D721Med (cell line): ENCODE data around the gene CDKN1B.

ENCODE experiments used
- DNase-seq: peaks from one replicate; pipeline ENCODE4 v3.0.0; 2011; ENCODE audit warnings: low spot score; ENCODE audit not compliant: insufficient read length
- FAIRE-seq: peaks from 2 replicates; lab custom pipeline; 2011; peaks lifted over from hg19 to GRCh38; lab: Jason Lieb, UNC
- TF ChIP-seq, protein P1 (sequence below): IDR thresholded peaks from 2 replicates; pipeline ENCODE4 v1.5.1; 2012; ENCODE audit warnings: mild to moderate bottlenecking, control low read depth; ENCODE audit not compliant: insufficient read depth; ENCODE audit errors: missing control alignments

Gene CDKN1B

DNA sequence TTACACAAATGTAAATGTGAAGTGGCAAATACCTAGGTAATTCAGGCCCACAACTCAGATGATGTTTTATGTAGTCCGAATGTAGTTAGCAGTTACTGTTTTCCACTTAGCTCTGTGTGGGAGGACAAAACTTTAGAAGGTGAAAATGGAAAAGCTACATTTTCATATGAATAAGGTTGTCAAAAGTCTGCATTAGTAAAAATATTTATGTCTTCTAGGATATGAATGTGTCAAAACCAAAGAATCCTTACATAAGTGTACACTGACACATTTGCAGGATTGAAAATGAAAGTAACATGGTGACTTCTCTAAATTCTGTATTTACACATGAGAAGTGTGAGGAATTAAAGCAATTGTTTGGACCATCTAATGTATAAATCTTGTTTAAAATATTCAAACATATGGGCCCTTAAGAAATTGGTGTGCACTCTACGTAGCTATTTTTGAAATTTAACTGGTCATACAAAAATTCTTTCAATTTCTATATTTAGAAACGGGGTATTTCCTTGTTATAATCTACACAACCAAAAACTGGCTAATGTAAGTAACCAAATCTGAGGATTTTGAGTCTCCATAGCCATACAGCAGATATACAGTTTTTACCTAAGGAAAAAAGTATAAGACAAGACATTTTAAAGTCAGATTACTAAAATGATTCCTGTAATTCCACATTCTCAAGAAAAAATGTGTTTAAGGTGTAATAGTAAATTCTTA lies 5.4 kb downstream of the CDKN1B start:
- TF ChIP-seq, protein P1, sequence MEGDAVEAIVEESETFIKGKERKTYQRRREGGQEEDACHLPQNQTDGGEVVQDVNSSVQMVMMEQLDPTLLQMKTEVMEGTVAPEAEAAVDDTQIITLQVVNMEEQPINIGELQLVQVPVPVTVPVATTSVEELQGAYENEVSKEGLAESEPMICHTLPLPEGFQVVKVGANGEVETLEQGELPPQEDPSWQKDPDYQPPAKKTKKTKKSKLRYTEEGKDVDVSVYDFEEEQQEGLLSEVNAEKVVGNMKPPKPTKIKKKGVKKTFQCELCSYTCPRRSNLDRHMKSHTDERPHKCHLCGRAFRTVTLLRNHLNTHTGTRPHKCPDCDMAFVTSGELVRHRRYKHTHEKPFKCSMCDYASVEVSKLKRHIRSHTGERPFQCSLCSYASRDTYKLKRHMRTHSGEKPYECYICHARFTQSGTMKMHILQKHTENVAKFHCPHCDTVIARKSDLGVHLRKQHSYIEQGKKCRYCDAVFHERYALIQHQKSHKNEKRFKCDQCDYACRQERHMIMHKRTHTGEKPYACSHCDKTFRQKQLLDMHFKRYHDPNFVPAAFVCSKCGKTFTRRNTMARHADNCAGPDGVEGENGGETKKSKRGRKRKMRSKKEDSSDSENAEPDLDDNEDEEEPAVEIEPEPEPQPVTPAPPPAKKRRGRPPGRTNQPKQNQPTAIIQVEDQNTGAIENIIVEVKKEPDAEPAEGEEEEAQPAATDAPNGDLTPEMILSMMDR = no peak
- FAIRE-seq = no peak
- DNase-seq = no peak

DNA sequence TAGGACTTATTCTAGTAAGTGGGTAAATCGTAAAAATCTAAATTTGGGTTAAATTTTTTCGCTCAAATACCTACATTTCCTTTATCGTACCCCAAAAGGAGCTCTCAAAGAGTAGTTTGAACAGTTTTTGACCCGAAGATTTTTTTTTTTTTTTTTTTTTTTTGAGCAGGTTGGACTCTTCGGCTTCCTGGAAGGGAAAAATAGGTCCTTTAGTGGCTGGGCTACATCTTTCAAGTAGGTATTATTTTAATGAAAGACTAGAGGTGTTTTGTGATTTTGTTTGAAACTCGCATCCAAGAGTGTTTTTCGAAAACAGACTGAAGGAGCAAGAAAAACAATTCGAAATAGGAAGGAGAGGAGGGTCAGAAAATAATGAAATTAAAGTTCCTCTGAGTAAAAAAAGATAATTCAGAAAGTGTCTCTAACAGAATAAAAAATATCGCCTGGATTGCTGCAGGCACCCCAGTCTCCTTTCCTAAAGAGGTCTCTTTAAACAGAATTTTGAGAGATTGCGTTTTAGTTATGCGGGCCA lies 6.0 kb downstream of the CDKN1B start:
- DNase-seq = no peak
- no peak for FAIRE-seq
- TF ChIP-seq, protein P1 = no peak

DNA sequence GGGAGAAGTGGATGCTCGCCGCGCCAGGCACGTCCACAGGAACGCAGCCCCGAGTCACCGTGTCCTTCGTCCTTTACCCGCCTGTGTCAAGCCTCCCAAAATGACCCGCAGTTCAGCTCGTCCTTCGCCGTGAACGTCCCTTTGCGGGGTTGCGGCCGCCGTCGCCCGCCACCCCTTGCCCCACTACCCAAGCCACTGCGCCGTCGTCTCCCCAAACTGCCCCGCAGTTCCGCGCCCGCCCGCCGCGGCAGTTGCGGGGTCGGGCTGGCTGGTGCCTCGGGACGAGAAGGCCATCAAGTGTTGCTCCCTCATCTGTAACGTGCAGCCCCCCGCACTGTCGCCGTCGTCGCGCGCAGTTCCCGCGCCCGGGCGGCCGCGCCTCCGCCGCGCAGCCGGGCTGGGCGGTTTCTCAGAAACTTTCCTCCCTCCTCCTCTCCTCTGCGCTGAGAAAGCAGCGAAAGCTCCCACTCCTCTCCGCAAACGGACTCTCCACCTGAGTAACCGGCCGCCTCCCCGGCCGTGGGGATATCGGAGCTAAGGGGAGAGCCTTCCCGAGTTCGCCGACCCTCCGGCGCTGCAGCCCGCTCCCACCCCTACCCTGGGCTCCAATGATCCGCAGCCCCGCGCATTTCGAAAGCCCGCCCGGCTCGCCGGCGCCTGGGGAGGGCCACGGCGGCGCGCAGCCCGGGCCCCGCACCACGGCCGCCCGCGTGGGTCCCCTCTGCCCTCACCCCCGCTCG lies 6.7 kb downstream of the CDKN1B start:
- FAIRE-seq (no peak), DNase-seq (no peak)
- TF ChIP-seq, protein P1 = no peak

DNA sequence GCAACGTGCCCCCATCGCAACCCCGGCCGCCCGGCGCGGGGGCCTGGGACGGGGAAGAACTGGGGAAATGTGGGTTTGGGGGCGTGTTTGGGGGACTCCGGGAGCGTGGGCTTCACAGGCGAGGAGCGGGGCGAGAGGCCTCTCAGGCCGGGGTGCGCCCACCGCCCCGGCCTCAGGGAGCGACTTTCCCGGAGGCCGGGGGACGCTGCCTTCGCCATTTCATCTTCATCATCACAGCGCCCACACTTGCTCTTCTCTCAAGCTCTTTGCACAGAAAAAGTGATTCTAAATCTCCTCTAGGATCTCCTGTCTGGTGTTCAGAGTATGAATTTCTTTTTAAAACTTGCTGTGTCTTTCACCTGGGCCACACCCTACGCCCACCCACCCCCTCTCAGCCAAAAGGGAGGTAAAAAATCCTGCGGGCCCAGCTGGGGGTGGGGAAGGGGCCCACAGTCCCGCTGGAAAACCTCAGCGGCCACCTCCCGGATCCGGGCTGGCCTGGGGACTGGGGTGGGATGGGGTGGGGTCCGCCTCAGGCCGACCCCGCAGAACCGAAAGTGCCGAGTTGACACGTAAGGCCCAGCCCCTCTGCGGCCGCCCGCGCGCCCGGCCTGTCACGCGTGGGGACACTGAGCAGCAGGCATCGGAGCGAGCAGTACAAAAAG lies 7.4 kb downstream of the CDKN1B start:
- TF ChIP-seq, protein P1 = no peak
- DNase-seq (no peak), FAIRE-seq (no peak)

DNA sequence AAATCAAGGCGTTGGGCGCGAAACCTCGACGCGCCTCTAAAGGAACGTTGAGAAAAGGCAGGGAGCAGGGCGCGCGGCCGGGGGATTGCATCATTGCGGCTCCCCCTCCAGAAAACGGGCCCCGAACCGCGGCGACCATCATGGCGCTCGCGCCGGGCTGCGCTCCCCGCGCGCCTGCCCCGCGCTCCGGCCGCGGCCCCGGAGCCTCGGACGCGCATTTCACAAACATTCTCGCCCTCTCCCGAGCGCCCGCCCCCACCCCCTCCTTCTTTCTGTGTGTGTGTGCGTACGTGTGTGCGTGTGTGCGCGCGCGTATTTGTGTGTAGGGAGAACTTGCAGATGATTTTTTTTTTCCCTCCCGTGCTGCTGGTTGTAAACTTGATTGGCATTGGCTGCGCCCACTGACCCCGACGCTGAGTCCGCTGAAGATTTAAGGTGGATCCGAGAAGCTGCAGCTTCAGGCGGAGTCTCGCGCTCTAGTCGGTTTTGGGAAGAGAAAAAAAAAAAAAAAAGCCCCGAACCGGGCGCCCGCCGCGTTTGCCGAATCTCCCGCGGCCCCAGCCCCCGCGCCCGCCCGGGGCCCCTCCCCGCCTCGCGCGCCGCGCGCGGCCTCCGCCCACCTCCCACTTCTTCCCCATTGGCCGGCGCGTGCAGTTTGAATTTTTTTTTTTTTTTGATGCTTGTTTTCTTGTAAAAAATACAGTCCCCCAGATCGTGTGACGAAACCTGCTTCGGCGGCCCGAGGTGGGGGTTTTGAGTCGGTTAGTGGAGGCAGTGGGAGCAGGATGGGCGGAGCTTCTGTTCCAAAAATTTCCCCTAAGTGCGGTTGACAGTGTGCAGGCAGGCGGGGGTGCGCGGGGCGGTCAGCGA lies 8.2 kb downstream of the CDKN1B start:
- FAIRE-seq = no peak

More for the DNA sequence above, 8.2 kb downstream of the CDKN1B start:
- peak; percentile 47 for DNase-seq
- TF ChIP-seq, protein P1 = no peak
